ENCODE data around the gene ENG.
"Not testable (repeated sequence)": the region's sequence is repeated elsewhere in the genome, so short reads cannot be mapped to it uniquely, and the experiment has no call there.

The ENG gene

DNA sequence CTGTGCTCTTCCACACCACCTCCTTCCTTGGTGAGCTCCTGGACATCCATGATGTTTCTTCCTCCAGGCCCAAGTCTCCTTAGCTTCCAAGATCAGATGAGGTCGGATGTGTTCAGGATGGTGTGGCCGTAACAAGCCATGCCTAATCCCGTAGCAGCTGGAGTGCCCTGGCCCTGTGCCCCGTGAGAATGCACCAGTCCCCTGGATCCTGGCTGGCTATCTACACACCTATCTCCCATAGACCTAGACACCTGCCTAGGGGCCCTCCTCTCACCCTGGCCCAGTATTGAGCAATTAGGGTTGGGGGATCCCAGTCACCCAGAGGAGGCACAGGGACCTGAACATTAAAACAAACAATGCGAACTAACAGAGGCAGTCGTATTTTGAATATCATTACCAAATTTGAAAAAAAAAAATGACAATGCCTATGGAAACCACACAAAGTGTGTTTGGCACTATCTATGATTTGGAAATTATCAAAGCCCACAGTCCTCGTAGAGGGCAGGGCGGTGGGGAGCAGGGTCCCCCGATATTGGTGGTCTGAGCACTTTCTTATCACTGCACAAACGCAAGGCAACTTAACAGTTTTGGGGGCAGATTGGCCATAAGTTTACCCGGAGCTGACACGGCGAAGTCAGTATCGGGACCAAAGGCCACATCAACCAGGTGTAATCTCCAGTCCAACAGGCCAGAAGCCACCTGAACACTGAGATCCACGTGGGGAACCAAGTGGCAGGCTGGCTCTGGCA lies 13.2 kb downstream of the ENG start:
- no peak for FAIRE-seq

DNA sequence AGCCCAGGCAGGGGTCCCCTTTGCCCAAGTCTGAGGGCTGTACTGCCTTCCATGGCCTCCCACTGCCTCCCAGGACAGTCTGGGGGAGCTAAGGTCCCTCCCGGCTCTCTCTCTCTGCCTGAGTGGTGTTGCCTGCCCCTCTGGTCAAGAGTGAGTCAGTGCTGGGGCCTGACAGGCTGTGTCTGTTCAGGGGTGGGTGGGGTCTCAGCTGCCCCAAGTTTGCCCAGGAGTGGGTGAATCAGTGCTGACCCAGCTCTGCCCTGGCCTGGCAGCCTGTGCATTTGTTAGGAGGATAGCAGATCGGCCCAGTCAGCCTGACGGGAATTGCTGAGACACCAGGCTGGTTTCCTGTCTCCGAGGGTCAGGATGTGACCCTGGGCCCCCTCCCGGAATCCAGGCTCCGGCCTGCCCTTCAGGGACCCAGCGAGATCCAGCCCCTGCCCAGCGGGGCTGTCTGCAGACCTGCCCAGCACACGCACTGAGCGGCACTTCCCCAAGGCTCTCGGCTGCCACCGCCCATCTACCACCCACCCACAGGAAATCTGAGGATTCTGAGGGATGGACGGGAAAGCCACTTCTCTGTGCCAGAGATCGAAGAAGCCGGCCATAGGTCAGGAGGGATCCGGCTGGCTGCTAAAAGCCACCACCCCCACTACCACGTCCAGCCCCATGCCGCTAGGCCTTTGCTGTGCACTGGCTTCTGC lies 15.9 kb downstream of the ENG start:
- FAIRE-seq, result no peak

DNA sequence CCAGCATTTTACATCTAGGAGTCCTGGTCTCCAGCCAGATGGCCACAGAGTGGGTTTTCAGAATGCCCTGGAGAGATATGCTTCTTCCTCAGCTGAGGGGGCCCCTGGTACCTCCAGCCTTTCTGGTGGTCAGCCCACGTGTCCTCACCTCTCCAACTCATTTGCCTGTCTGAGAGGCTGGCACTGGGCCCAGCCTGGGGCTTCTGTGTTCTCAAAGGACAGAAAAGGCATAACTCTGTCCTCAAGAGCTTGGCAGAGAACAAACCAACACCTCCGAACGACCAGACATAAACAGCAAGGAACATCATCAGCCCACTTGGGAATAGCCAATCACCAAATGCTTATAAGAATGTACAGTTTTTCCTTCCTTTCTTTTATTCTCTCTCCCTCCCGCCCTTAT lies 17.1 kb downstream of the ENG start:
- FAIRE-seq, result no peak

DNA sequence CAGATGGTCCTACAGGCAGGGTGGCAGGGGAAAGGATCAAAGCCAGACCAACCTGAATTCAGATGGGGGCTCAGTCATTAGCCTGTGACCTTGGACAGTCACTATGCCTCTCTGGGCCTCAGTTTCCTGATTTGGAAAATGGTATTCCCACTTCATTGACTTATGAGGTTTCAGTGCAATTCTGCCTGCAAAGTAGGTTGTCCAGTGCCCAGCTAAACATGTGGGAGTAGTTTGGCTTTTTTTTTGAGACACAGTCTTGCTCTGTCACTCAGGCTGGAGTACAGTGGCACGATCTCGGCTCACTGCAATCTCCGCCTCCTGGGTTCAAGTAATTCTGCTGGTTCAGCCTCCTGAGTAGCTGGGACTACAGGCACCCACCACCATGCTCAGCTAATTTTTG lies 17.9 kb downstream of the ENG start:
- not testable (repeated sequence) for FAIRE-seq

DNA sequence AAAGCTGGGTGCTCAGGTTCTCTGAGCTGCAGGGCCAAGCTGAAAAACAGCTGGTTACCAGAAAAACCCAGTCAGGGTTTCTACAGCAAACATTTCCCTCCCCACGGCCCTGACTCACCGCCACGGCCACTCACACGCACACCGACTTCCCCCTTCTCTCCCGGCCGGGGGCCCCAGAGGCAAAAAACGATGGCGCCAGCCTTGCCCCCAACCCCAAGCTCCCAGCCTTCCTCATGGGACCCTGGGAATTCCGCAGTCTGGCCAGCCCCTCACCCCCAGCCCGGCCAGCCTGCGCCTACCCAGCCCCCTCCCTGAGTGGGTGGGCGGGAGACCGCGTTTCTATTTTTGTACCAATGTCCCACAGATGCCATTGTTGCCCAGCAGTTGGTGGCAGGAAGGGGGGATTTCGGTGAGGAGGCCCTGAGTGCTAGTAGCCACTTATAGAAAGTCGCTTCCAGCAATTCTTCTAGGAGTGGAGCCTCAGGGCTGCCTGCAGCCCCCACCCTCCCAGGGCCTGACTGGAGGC lies 18.4 kb downstream of the ENG start:
- FAIRE-seq, result no peak

DNA sequence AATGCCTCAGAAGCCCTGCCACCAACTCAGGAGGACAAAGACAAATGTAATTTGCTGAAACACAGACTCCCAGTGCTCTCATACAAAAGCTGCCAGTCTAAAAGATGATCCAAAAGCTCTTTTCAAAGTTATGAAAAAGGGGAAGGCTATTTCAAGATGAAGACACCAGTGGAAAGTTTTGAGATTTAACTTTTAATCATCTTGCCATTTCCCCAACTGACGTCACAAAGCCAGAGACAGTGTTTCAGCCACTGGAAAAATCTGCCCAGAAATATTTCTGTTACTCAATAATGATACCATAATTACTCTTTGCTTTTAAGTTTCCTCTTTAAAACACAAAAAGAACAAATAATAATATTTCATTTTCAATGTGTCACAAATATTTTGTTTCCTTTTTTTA lies 20.9 kb downstream of the ENG start:
- FAIRE-seq, result no peak

DNA sequence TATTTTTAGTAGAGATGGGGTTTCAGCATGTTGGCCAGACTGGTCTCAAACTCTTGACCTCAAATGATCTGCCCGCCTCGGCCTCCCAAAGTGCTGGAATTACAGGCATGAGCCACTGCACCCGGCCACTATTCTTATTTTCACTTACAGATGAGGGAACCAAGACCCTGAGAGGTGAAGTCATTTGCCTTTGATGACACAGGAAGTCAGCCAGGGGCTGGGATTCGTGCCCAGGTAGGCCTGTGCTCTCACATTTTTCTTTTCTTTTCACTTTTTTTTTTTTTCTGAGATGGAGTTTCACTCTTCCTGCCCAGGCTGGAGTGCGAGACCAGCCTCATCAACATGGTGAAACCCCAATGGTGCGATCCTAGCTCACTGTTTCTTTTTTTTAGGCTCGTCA lies 22.2 kb downstream of the ENG start:
- no peak for FAIRE-seq

DNA sequence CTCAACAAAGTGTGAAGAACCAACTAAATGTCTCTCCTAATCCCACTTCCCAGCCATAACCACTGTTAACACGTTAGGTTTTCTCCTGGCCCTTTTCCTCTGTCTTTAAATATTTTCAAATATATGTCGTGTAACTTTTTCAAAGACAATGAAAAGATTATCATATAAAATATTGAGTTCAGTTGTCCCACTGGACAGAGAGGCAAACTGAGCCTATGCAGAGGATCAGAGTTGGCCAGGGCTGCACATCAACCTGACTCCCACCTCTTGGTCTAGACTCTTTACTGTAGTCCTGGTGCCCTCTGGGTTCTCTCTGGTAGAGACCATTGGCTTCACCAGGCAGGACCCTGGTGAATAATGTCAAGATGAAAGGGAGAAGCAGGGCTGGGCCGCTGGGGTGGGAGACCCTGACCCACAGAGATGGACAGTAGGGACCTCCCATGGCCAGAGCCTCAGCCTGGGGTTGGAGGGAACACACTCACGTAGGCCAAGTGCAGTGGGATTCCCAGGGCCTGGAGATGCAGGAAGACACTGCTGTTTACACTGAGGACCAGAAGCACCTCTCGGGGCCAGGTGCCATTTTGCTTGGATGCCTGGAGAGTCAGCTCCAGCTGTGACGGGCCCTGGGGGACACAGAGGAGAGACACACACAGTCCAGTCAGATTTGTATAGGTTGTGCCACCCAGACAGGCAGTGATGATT lies 25.1 kb downstream of the ENG start:
- FAIRE-seq, result no peak

DNA sequence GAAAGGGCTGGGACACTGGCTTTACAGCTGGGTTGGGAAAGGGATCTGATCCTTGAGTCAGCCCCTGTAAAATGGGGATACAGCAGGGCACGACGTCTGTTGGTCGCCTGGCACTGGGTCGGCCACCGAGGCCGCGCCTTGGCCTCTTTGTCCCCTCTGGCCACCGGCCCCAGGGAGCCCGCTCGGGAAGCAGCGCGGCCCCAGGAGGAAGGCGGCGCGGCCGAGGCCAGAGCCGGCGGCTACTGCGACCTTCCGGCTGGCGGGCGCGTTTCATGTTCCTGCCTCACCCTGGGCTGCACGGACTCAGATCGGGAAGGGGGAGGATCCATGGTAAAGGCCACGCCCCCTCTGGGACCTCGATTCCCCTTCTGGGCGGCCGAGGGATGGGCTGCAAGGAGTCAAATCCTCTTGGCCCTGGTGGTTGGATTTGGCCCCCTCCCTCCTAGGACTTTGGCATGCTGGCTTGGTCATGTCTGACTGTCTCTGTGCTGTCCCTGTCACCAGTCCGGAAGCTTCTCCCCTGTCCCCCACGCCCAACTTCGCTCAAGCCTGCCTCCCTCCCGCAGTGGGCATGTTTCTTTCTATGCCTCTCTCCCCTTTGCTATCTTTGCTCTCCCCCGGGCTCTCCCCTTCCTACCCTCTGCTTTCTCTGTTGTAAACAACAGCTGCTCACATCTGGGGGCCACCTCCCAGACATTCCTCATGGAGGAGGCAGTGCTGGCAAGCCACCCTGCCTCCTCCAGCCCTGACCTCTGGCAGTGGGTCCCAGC lies 26.0 kb downstream of the ENG start:
- no peak for FAIRE-seq

DNA sequence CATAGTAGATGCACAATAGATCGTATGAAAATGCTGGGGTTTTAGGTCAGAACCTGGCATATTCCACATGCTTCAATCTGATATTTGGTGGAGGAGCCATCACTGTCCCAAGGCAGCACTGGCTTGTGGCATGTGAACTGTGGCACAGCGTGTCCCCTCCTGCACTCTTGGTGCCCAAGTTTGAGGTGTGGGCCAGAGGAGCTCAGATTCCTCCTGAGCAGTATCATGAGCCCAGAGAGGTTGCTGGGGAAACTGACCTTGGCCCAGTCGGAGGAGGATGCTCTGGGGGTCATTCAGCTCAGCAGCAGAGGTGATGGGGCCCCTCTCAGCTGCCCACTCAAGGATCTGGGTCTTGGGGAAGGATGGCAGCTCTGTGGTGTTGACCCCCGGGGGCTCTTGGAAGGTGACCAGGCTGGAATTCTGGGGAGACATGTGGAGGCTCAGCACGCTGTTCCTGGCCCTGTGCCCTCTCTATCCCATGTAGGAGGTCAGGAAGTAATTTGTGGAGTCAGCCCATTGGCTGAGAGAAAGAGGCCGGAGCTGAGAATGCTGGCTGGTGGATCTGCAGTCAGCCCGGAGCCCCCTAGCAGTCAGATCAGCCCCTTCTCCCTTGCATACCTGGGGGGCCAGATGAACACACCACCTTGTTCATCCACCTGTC lies 28.1 kb downstream of the ENG start:
- no peak for FAIRE-seq

DNA sequence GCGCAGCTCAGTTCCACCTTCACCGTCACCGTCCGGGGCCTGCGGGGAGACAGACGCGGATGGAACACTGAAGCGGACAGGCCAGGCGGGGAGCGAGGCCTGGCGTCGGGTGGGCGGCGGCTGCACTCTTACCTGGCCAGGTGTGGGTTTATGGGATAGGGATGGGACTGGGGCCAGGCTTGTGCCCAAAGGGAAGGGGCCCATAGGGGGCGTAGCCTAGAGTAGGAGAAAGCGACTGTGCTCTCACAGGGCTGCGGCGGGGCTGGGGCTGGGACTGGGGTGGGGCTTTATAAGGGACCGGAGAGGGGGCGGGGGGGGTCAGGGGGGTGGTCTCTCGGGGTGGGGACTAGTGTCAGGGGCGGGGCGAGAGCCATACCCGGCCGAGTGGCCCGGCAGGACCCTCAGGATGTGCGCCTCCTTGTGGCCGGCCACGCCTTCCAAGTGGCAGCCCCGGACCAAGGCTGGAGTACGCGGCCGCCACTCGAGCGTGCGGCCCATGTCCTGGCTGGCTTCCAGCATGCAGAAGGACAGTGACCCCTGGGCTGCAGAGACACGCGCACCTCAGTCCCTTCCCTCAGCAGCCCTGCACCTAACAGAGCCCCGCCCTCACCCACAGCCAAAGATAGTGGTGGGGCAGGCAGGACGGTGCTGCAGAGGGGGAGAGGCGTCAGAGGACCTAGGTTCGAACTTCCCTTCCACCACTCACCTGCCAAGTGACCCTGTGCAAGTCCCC lies 29.0 kb downstream of the ENG start:
- FAIRE-seq, result no peak

DNA sequence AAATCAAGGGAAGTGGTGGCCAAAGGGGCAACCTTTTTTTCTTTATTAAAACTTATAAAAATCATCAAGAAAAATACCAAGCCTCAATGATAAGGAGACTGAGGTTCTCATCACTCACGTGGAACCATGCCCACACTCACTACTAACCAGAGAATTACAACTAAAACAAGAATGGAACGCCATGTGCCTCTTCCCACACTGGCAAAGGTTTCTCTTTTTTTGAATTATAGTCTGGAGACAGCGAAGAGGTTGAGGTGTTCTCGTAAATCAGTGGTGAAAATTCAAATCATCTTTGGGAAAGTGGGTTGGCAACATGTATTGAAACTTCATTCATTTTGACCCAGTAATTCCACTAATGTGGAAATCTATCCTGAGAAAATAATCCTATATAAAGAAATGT lies 32.4 kb downstream of the ENG start:
- no peak for FAIRE-seq

DNA sequence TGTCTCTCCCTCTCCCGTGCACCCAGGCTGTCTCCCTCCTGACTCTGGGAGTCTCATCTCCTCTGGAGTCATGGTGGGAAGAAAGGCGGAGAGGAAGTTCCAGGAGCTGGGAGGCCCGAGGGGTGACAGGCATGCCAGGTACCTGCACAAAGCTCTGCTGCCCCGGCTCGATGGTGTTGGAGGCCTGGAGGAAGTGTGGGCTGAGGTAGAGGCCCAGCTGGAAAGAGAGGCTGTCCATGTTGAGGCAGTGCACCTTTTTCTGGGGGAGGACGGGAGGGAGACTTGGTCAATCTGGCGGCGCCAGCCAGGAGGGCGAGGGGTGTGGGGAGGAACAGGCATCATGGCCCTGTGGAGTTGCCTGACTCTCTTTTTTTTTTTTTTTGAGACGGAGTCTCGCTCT lies 35.9 kb downstream of the ENG start:
- FAIRE-seq, result no peak

DNA sequence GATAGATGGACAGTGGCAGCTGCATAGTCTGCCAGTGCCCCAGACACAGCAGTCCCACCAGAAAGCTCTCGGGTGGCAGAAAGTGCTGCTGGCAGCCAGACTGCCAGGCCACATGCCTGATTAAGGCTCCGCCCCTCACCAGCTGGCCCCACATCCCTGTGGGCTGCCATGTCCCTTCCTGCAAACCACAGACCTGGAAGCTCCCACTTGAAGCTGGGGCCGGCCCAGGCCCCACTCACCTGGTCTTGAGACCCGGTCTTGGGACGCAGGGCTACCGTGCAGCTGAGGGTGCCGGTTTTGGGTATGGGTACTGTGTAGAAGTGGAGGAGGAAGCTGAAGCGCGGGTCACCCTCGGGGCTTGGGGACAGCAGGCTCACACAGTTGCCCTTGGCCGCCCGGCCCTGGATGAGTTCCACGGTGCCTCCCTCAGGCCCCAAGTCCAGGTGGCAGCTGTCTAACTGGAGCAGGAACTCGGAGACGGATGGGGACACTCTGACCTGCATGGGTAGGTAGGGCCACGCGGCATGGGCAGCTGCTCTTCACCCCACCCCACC lies 36.5 kb downstream of the ENG start:
- no peak for FAIRE-seq

DNA sequence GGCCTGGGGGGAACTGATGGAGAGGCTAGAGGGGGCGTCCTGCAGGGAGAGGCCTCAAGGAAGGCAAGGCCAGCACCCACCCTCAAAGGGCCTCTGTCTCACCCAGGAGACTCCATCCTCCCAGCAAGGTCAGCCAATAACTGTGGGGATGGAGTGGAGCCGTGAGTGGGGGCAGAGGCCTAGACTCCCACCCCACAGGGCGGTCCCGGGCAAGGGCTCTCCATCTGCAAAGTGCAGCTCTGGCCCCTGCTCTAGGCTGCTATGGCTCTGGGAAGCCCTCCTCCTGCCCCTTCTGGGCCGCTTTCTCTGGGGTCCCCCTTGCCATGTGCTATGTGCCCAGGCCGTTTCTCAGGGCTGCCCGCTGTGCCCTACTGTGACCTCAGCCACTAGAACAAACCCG lies 37.7 kb downstream of the ENG start:
- no peak for FAIRE-seq

DNA sequence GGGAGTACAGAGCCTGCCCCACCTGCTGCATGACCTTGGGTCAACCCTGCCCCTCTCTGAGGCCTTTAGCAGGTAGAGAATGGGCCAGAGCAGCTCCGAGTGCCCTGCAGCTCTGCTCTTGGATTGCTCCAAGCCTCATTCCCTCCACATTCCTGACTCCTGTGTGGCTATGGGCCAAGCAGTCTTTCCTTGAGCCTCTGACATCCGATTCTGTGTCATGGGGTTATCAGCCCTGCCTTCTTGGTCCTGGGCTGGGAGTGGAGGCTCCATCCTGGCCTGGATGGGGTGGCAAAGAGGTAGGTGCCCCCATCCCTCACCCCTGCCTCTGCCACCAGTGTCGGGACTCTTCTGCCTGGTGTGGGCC lies 38.1 kb downstream of the ENG start:
- FAIRE-seq, result no peak

DNA sequence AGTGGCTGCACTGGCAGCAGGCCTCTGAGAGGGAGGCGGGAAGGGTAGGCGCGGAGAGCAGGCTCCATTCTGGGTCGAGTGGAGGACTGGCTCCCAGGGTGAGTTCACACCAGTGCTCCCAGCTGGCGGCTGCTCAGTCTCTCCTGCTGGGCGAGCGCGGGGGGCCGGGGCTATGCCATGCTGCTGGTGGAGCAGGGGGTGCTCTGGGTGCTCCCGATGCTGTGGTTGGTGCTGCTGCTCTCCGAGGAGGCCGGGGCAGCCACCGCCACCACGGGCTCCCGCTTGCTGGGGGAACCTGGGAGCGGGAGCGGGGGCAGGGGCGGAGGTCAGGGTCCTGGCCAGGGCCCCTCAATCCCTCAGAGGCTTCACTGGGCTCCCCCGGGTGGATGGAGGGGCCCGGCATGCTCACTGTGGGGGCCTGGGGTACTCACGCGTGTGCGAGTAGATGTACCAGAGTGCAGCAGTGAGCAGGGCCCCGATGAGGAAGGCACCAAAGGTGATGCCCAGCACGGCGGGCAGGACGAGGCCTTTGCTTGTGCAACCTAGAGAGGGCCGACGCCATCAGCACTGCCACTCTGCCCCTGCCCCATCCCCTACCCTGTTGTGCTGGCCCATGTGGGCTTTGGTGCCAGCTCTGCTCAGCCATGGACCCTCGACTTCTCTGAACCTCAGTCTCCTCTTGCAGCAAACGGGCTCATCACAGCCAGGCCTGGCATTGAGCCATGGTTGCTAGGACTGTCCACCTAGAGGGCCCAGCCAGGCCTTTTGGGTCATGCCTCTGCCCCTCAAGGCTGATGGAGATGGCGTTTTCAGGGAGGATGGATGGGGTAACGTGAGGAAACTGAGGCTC lies 38.7 kb downstream of the ENG start:
- no peak for FAIRE-seq

DNA sequence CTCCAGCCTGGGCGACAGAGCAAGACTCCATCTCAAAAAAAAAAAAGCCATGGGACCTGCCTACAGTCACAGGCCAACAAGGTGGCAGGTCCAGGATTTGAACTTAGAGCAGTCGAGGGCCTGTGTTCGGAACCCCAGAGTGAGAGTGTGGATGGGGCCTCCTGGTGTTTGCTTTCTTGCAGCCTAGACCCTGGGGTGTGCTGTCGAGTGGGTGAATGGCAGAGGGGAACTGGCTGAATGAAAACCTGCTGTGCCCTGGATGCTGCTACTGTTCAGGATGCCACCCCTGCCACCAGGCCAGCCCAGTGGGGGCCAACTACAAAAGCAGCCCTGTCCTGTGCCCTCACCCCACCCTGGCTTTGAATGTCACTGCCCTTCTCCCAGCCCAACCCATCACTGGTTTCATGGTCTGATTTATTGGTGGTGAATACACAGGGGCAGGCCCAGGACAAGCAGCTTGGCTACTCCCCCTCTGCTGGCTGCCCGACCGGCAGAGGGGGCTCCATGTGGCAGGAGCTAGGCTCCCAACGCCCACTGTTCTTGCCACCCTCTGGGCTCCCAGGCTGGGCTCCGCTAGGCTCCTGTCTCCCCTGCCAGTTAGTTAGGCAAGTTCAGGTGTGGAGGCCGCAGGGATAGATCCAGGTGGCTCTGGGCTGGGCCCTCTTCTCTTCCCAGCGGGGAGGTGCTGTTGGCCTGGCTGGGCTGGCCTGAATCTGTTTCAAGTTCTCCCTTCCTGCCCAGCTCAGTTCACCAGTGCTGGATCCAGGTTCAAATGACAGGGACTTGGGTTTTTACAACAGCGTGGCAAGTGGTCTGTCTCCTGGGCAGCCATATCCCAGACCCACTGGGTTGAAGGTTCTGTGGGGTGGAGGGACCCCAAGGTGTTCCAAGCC lies 39.6 kb downstream of the ENG start:
- FAIRE-seq, result no peak

DNA sequence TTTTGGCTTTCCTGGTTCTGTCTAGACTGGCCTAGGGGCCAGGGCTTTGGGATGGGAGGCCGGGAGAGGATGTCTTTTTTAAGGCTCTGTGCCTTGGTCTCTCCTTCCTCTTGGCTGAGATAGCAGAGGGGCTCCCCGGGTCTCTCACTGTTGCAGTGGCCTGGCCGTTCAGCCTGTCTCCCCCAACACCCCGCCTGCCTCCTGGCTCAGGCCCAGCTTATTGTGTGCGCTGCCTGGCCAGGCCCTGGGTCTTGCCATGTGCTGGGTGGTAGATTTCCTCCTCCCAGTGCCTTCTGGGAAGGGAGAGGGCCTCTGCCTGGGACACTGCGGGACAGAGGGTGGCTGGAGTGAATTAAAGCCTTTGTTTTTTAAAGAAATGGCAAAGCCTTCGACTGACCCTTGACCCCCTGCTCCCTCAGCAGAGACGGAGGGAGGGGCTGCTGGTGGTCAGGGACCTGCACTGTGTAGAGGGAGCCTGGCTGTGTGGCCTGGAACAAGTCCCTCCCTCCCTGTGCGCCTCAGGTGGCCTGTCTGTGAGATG lies 40.7 kb downstream of the ENG start:
- no peak for FAIRE-seq

All from colon (tissue), 2 donors.